DND-41 (cell line): Measurements from ENCODE around the gene ZNF18.

Experiments used
- ATAC-seq: fragments of 200-7000 bp; cut with Tn5 transposase; 3 replicates; pipeline ENCODE4 v1.9.1; 2021; ENCODE audit warnings: low read depth; ENCODE audit not compliant: insufficient read depth
- DNase-seq: peaks from one replicate; pipeline ENCODE4 v3.0.0-alpha.2; 2020
- H2AFZ ChIP-seq: 2 replicates; pipeline ENCODE4 v1.6.0; 2012; ENCODE audit warnings: low read depth, low read length
- H3K27ac ChIP-seq: 2 replicates; pipeline ENCODE4 v1.5.1; 2012; ENCODE audit warnings: low read length, inconsistent platforms
- H3K27me3 ChIP-seq: fragments of 200-600 bp; sonication (generic); 2 replicates; pipeline ENCODE4 v1.6.0; 2012; ENCODE audit warnings: low read length, mild to moderate bottlenecking, inconsistent platforms; ENCODE audit not compliant: insufficient read depth, poor library complexity
- H3K36me3 ChIP-seq: 2 replicates; pipeline ENCODE4 v1.5.1; 2012; ENCODE audit warnings: low read length, inconsistent platforms; ENCODE audit not compliant: insufficient read depth
- H3K4me1 ChIP-seq: 2 replicates; pipeline ENCODE4 v1.5.1; 2012; ENCODE audit warnings: mild to moderate bottlenecking, low read length; ENCODE audit not compliant: insufficient read depth
- H3K4me2 ChIP-seq: 2 replicates; pipeline ENCODE4 v1.6.0; 2012; ENCODE audit warnings: mild to moderate bottlenecking, moderate library complexity, low read length, inconsistent platforms; ENCODE audit not compliant: insufficient read depth
- H3K4me3 ChIP-seq, 2 experiments: fragments of 200-600 bp in 1 of 2; shearing (Covaris generic) in 1 of 2; 2 replicates each; pipeline ENCODE4 v1.5.1; 2012 to 2016; ENCODE audit warnings: inconsistent platforms in 2 of 2, low read length in 2 of 2, mild to moderate bottlenecking in 2 of 2, low read depth in 1 of 2, moderate library complexity in 1 of 2
- H3K79me2 ChIP-seq: 2 replicates; pipeline ENCODE4 v1.6.0; 2012; ENCODE audit warnings: low read length, inconsistent platforms; ENCODE audit not compliant: insufficient read depth
- H3K9ac ChIP-seq: 2 replicates; pipeline ENCODE4 v1.6.0; 2012; ENCODE audit warnings: low read depth, mild to moderate bottlenecking, inconsistent platforms, low read length, moderate library complexity
- H3K9me3 ChIP-seq: 2 replicates; pipeline ENCODE4 v1.5.1; 2012; ENCODE audit warnings: low read length, moderate library complexity, mild to moderate bottlenecking, inconsistent platforms; ENCODE audit not compliant: insufficient read depth, severe bottlenecking
- H4K20me1 ChIP-seq: 2 replicates; pipeline ENCODE4 v1.6.0; 2012; ENCODE audit warnings: low read length; ENCODE audit not compliant: insufficient read depth
- CTCF ChIP-seq: IDR thresholded peaks from 2 replicates; pipeline ENCODE4 v1.5.1; 2012; ENCODE audit warnings: borderline replicate concordance, low read length, moderate library complexity, mild to moderate bottlenecking; ENCODE audit not compliant: poor library complexity, severe bottlenecking; ENCODE audit errors: extremely low read depth
- EZH2 ChIP-seq: IDR thresholded peaks from 3 replicates; pipeline ENCODE4 v1.6.1; 2012; ENCODE audit warnings: borderline replicate concordance, low read depth, mild to moderate bottlenecking, moderate library complexity, low read length, inconsistent platforms; ENCODE audit not compliant: severe bottlenecking

ZNF18 gene

GRCh38 chr17:11990363-11990983 lies 6.8 kb downstream of the ZNF18 start:
- DNase-seq (no peak), ATAC-seq (no peak)
- Histone ChIP-seq H2AFZ (no peak overlapping the region), H3K27me3 (no peaks in the 10 kb centered on the region), H3K4me3 (no peak overlapping the region), H3K4me2 (no peak overlapping the region), H4K20me1 (no peaks in the 10 kb centered on the region), H3K9me3 (no peaks in the 10 kb centered on the region), H3K27ac (no peak overlapping the region), H3K9ac (no peak overlapping the region), H3K36me3 (peaks cover 58% of the 10 kb centered on the region), H3K79me2 (peaks cover 4% of the 10 kb centered on the region; the same call in 1 of the 2 replicates), H3K4me1 (peaks cover 3% of the 10 kb centered on the region; the same call in 1 of the 2 replicates)
- TF ChIP-seq CTCF (no peak), EZH2 (no peak)

GRCh38 chr17:11986942-11987329 lies 10.3 kb downstream of the ZNF18 start:
- H3K9ac ChIP-seq: no peak overlapping the region
- no peaks in the 10 kb centered on the region for H3K9me3 ChIP-seq
- H3K79me2 ChIP-seq: no peaks in the 10 kb centered on the region
- ATAC-seq (0 out of 3 replicates have a peak, but pooled peaks have one; percentile 45), DNase-seq (no peak)
- H2AFZ ChIP-seq: no peak overlapping the region
- peak; percentile 63 for TF ChIP-seq CTCF
- TF ChIP-seq EZH2: no peak
- no peak overlapping the region for H3K27ac ChIP-seq
- no peak overlapping the region for H3K4me3 ChIP-seq
- H3K27me3 ChIP-seq: no peaks in the 10 kb centered on the region
- H3K4me2 ChIP-seq: no peak overlapping the region
- no peaks in the 10 kb centered on the region for H4K20me1 ChIP-seq
- no peaks in the 10 kb centered on the region for H3K4me1 ChIP-seq
- peaks cover 78% of the 10 kb centered on the region for H3K36me3 ChIP-seq

GRCh38 chr17:11986179-11986941 lies 10.9 kb downstream of the ZNF18 start:
- Histone ChIP-seq H3K4me2 (no peak overlapping the region), H2AFZ (no peak overlapping the region), H3K36me3 (peaks cover 78% of the 10 kb centered on the region), H3K4me1 (no peaks in the 10 kb centered on the region), H4K20me1 (no peaks in the 10 kb centered on the region), H3K4me3 (no peak overlapping the region), H3K9ac (no peak overlapping the region), H3K27ac (no peak overlapping the region), H3K9me3 (no peaks in the 10 kb centered on the region), H3K79me2 (no peaks in the 10 kb centered on the region), H3K27me3 (no peaks in the 10 kb centered on the region)
- TF ChIP-seq EZH2: no peak
- TF ChIP-seq CTCF: no peak
- ATAC-seq: no peak
- no peak for DNase-seq
